GM23248 (cell line): ENCODE data around the gene YEATS2. TPM values are rescaled to one million over a fixed set of nuclear protein-coding genes. Genes with fewer than 3 reads are reported as not detected.

Experiments
- DNase-seq: peaks from one replicate; pipeline ENCODE4 v3.0.0-alpha.2; 2015
- H2AFZ ChIP-seq: fragments of 200-600 bp; sonication (generic); 2 replicates; pipeline ENCODE4 v1.6.1; 2016; ENCODE audit warnings: antibody characterized with exemption
- H3F3A ChIP-seq: fragments of 200-600 bp; sonication (generic); 2 replicates; pipeline ENCODE4 v1.6.1; 2016; ENCODE audit warnings: mild to moderate bottlenecking, antibody characterized with exemption, mixed run types; ENCODE audit not compliant: insufficient read depth
- H3K27ac ChIP-seq: fragments of 200-600 bp; sonication (generic); 2 replicates; pipeline ENCODE4 v1.5.1; 2016; ENCODE audit warnings: mild to moderate bottlenecking
- H3K27me3 ChIP-seq: fragments of 200-600 bp; sonication (generic); replicated peaks from 2 replicates; pipeline ENCODE4 v1.6.1; 2016; ENCODE audit warnings: mild to moderate bottlenecking; ENCODE audit not compliant: insufficient read depth
- H3K36me3 ChIP-seq: fragments of 200-600 bp; sonication (generic); 2 replicates; pipeline ENCODE4 v1.6.1; 2016; ENCODE audit warnings: low read depth, mild to moderate bottlenecking
- H3K4me1 ChIP-seq: fragments of 200-600 bp; sonication (generic); 2 replicates; pipeline ENCODE4 v1.6.1; 2016; ENCODE audit warnings: mild to moderate bottlenecking; ENCODE audit not compliant: insufficient read depth
- H3K4me2 ChIP-seq: fragments of 200-600 bp; sonication (generic); one replicate; pipeline ENCODE4 v1.6.1; 2016; ENCODE audit warnings: mild to moderate bottlenecking; ENCODE audit not compliant: unreplicated experiment
- H3K4me3 ChIP-seq: fragments of 200-600 bp; sonication (generic); 2 replicates; pipeline ENCODE4 v1.5.1; 2016; ENCODE audit warnings: mild to moderate bottlenecking
- H3K79me2 ChIP-seq: fragments of 200-600 bp; sonication (generic); 2 replicates; pipeline ENCODE4 v1.6.1; 2016; ENCODE audit warnings: mild to moderate bottlenecking; ENCODE audit not compliant: insufficient read depth
- H3K9ac ChIP-seq: fragments of 200-600 bp; sonication (generic); 2 replicates; pipeline ENCODE4 v1.6.1; 2016; ENCODE audit warnings: mild to moderate bottlenecking
- H3K9me2 ChIP-seq: fragments of 200-600 bp; sonication (generic); 2 replicates; pipeline ENCODE4 v1.6.1; 2016; ENCODE audit warnings: mixed run types, mild to moderate bottlenecking, moderate library complexity; ENCODE audit not compliant: insufficient read depth
- H3K9me3 ChIP-seq: fragments of 200-600 bp; sonication (generic); one replicate; pipeline ENCODE4 v1.6.1; 2017; ENCODE audit warnings: low read depth
- H4K20me1 ChIP-seq: fragments of 200-600 bp; sonication (generic); 2 replicates; pipeline ENCODE4 v1.6.0; 2016; ENCODE audit not compliant: insufficient read depth
- EZH2 ChIP-seq: fragments of 200-600 bp; sonication (generic); IDR thresholded peaks from 2 replicates; pipeline ENCODE4 v1.6.1; 2018; ENCODE audit warnings: antibody characterized with exemption, mild to moderate bottlenecking; ENCODE audit not compliant: insufficient read depth, poor library complexity, severe bottlenecking
- EZH2phosphoT487 ChIP-seq: fragments of 200-600 bp; sonication (generic); IDR thresholded peaks from 2 replicates; pipeline ENCODE4 v1.6.1; 2018; ENCODE audit warnings: antibody characterized with exemption, moderate library complexity, mild to moderate bottlenecking, low read depth; ENCODE audit not compliant: insufficient read depth
- WGBS, 2 experiments: methylation state at CpG; one replicate each; pipeline ENCODE4 v1.1.6; 2015 to 2017; ENCODE audit warnings: low lambda C conversion rate in 2 of 2, low coverage in 1 of 2; ENCODE audit errors: missing lambda C conversion rate in 2 of 2; 5-methylcytosine and 5-hydroxymethylcytosine counted together
- in situ Hi-C: fragments of 300-500 bp; cut with MboI; formaldehyde crosslinking; loops from 2 replicates; pipeline ENCODE4 v1.15.0; 2020
- polyA plus RNA-seq: library from polyadenylated mRNA; unstranded; fragments of >200 nt; fragmentation: Nextera tagmentation; extraction: Ambion mirVana; gene quantifications from 2 replicates; pipeline ENCODE4 v1.2.1, GENCODE V29; 2016
- total RNA-seq: library from RNA; depleted of rRNA; stranded (reverse); fragments of >200 nt; shearing (Covaris generic); gene quantifications from 2 replicates; pipeline ENCODE4 v1.2.3, GENCODE V29; 2014

The YEATS2 gene
- total and polyA plus RNA-seq, 2 experiments from 2014 or later: 14.0 to 34.7 TPM

GRCh38 chr3:183728204-183728603, 30.6 kb downstream of the YEATS2 start:
- Histone ChIP-seq H3K79me2 (peaks cover 52% of the 10 kb centered on the region), H3F3A (no peaks in the 10 kb centered on the region), H2AFZ (no peak overlapping the region), H3K4me3 (no peak overlapping the region), H3K9me3 (no peaks in the 10 kb centered on the region), H3K9me2 (no peaks in the 10 kb centered on the region), H3K4me2 (no peak overlapping the region), H4K20me1 (no peaks in the 10 kb centered on the region), H3K27ac (no peak overlapping the region), H3K4me1 (no peaks in the 10 kb centered on the region), H3K36me3 (peaks cover 77% of the 10 kb centered on the region), H3K9ac (no peak overlapping the region), H3K27me3 (no peaks in the 10 kb centered on the region)
- TF ChIP-seq EZH2: no peak
- no peak for TF ChIP-seq EZH2phosphoT487
- in situ Hi-C loops: no loop called here
- no peak for DNase-seq
- 93 to 96% methylated on average over 1 of the region's 1 CpG for WGBS, 2 experiments

GRCh38 chr3:183730361-183730760, 32.8 kb downstream of the YEATS2 start:
- no peak for DNase-seq
- H3K9ac ChIP-seq: no peak overlapping the region
- H3K9me2 ChIP-seq: no peaks in the 10 kb centered on the region
- in situ Hi-C loops: no loop called here
- no peaks in the 10 kb centered on the region for H3K9me3 ChIP-seq
- no peaks in the 10 kb centered on the region for H4K20me1 ChIP-seq
- no peak overlapping the region for H3K4me2 ChIP-seq
- 100% methylated on average over 2 of the region's 2 CpGs for WGBS, 2 experiments
- no peak overlapping the region for H3K27ac ChIP-seq
- H3K4me1 ChIP-seq: peaks cover 9% of the 10 kb centered on the region
- no peak overlapping the region for H3K4me3 ChIP-seq
- peaks cover 15% of the 10 kb centered on the region; the same call in 1 of the 2 replicates for H3F3A ChIP-seq
- no peak overlapping the region for H2AFZ ChIP-seq
- no peaks in the 10 kb centered on the region for H3K27me3 ChIP-seq
- H3K79me2 ChIP-seq: peaks cover 67% of the 10 kb centered on the region
- H3K36me3 ChIP-seq: peaks cover 65% of the 10 kb centered on the region
- TF ChIP-seq EZH2 (no peak), EZH2phosphoT487 (no peak)

GRCh38 chr3:183731611-183732010, 34.0 kb downstream of the YEATS2 start:
- no peaks in the 10 kb centered on the region for H4K20me1 ChIP-seq

GRCh38 chr3:183733553-183733952, 36.0 kb downstream of the YEATS2 start:
- no peak for DNase-seq
- Histone ChIP-seq H3K27ac (no peak overlapping the region), H3F3A (peaks cover 29% of the 10 kb centered on the region), H3K4me1 (peaks cover 22% of the 10 kb centered on the region), H4K20me1 (no peaks in the 10 kb centered on the region), H2AFZ (no peak overlapping the region), H3K36me3 (peaks cover 57% of the 10 kb centered on the region), H3K4me2 (no peak overlapping the region), H3K79me2 (peaks cover 54% of the 10 kb centered on the region), H3K9ac (no peak overlapping the region), H3K27me3 (no peaks in the 10 kb centered on the region), H3K9me2 (no peaks in the 10 kb centered on the region), H3K9me3 (no peaks in the 10 kb centered on the region), H3K4me3 (no peak overlapping the region)
- 91 to 97% methylated on average over 7 of the region's 7 CpGs for WGBS, 2 experiments
- in situ Hi-C loops: no loop called here
- TF ChIP-seq EZH2: no peak
- TF ChIP-seq EZH2phosphoT487: no peak

More at GRCh38 chr3:183731611-183732010, 34.0 kb downstream of the YEATS2 start:
- Histone ChIP-seq H3K27me3 (no peaks in the 10 kb centered on the region), H2AFZ (no peak overlapping the region), H3K9me2 (no peaks in the 10 kb centered on the region), H3K4me1 (peaks cover 21% of the 10 kb centered on the region), H3K4me3 (no peak overlapping the region), H3K36me3 (peaks cover 61% of the 10 kb centered on the region), H3K4me2 (no peak overlapping the region), H3F3A (peaks cover 28% of the 10 kb centered on the region), H3K27ac (no peak overlapping the region), H3K9me3 (no peaks in the 10 kb centered on the region), H3K79me2 (peaks cover 60% of the 10 kb centered on the region), H3K9ac (no peak overlapping the region)
- TF ChIP-seq EZH2 (no peak), EZH2phosphoT487 (no peak)
- 92 to 96% methylated on average over 5 of the region's 5 CpGs for WGBS, 2 experiments
- in situ Hi-C loops: no loop called here
- DNase-seq: no peak
